Heart right ventricle (tissue), 16 donors: ENCODE results near the gene SHLD3. TPM values are rescaled to one million over a fixed set of nuclear protein-coding genes. Genes with fewer than 3 reads are reported as not detected.
"Not testable (repeated sequence)": the region's sequence is repeated elsewhere in the genome, so short reads cannot be mapped to it uniquely, and the experiment has no call there.

Source experiments
- ATAC-seq, 8 donors: fragments of 200-7000 bp; cut with Tn5 transposase; one replicate each; pipeline ENCODE4 v1.9.1; 2020; ENCODE audit warnings: mild to moderate bottlenecking in 8 of 8, moderate library complexity in 8 of 8, moderate number of reproducible peaks in 1 of 8
- DNase-seq, 2 donors: peaks; one replicate each; pipeline ENCODE4 v3.0.0-alpha.2; 2020
- H3K27ac ChIP-seq, 10 donors: fragments of 200-600 bp; sonication (generic) in 2 of 10; one replicate each; pipeline versions ENCODE4 v1.5.0 to v1.8.0; 2020 to 2022; ENCODE audit warnings: mild to moderate bottlenecking in 3 of 10
- H3K27me3 ChIP-seq, 7 donors: fragments of 200-600 bp; one replicate each; pipeline ENCODE4 v1.8.0; 2021 to 2022; ENCODE audit warnings: mild to moderate bottlenecking in 2 of 7
- H3K36me3 ChIP-seq, 9 donors: fragments of 200-600 bp; sonication (generic) in 1 of 9; one replicate each; pipeline versions ENCODE4 v1.5.0 to v1.8.0; 2020 to 2022; ENCODE audit warnings: mild to moderate bottlenecking in 2 of 9
- H3K4me1 ChIP-seq, 9 donors: fragments of 200-600 bp; sonication (generic) in 1 of 9; one replicate each; pipeline versions ENCODE4 v1.5.0 to v1.8.0; 2020 to 2022; ENCODE audit warnings: mild to moderate bottlenecking in 4 of 9
- H3K4me3 ChIP-seq, 10 donors: fragments of 200-600 bp; sonication (generic) in 2 of 10; one replicate each; pipeline versions ENCODE4 v1.5.0 to v1.8.0; 2020 to 2022; ENCODE audit warnings: mild to moderate bottlenecking in 7 of 10, moderate library complexity in 2 of 10
- H3K9me3 ChIP-seq, 11 donors: fragments of 200-600 bp in 10 of 11; sonication (generic) in 2 of 11; one replicate each; pipeline versions ENCODE4 v1.5.0 to v1.8.0; 2013 to 2022; ENCODE audit warnings: mild to moderate bottlenecking in 2 of 11, control low read depth in 1 of 11, moderate library complexity in 1 of 11
- CTCF ChIP-seq, 9 donors: fragments of 200-600 bp; sonication (generic) in 2 of 9; IDR thresholded peaks; one replicate each; pipeline versions ENCODE4 v1.5.0 to v1.8.0; 2021 to 2022; ENCODE audit warnings: antibody characterized with exemption in 9 of 9, mild to moderate bottlenecking in 5 of 9, moderate library complexity in 1 of 9
- WGBS, 2 donors: extraction: QIAGEN DNeasy Blood & Tissue Kit; methylation state at CpG; one replicate each; pipeline ENCODE4 v1.1.7; 2013; ENCODE audit warnings: inconsistent platforms in 1 of 2; 5-methylcytosine and 5-hydroxymethylcytosine counted together
- intact Hi-C, 10 donors: fragments of 100-400 bp; cut with DNase I; formaldehyde crosslinking; loops; one replicate each; pipeline versions ENCODE4 v1.11.1 to v1.14.2; 2022
- long read RNA-seq, 3 donors: library from polyadenylated mRNA; unstranded; transcript quantifications; one replicate each; pipeline ENCODE4 v2.0.0, GENCODE V29; 2020 to 2021
- polyA plus RNA-seq, 2 donors: library from polyadenylated mRNA; stranded (reverse); fragments of 200-250 nt; gene quantifications; one replicate each; pipeline ENCODE4 v1.2.3, GENCODE V29; 2013
- total RNA-seq, 10 donors: library from RNA; stranded (reverse); fragmentation: NEBNext Ultra II Directional in 3 of 10; extraction: Animal tissue kit (Norgen Biotek cat#: 25700) in 3 of 10; gene quantifications; one replicate each; pipeline versions ENCODE4 v1.2.1 to v1.2.4, GENCODE V29; 2021 to 2023
- donor health status: Arrhythmogenic right ventricular cardiomyopathy.
- donor health status: ischemic (EF 13 %, LVEDD 7.1; RV severe dilation, severe dysfunction).
- donor health status: healthy with polysubstance abuse.
- donor health status: DM: no; HTN: yes; CAD: no.
- donor health status: DM: no; HTN: no; CAD: no.
- donor health status: ischemic (EF 25% LVEDD 6.9; RV normal size, moderate dysfunction).
- donor health status: ischemic (EF 25% LVEDD 5.7; RV mildly dilated, moderate dysfunction).
- donor health status: healthy.
- donor health status: DM: yes; HTN: yes; CAD: no.
- donor health status: Ischemic cardiomyopathy.
- donor health status: ischemic (EF 35%, LVEDD 5.7; RV mildly dilated, moderate dysfunction).
- donor health status: nonischemic (EF 11% LVEDD 7.7; RV severe dilation, severe dysfunction).
- donor health status: DM: yes; HTN: yes; CAD: no.
- donor health status: PGD.
- donor health status: ischemic (EF 29% LVEDD 5.4; RV normal size, mild dysfunction).
- donor health status: nonischemic (EF 23%, LVEDD 6.1; RV moderate dilation, normal function).

Gene SHLD3, protein sequence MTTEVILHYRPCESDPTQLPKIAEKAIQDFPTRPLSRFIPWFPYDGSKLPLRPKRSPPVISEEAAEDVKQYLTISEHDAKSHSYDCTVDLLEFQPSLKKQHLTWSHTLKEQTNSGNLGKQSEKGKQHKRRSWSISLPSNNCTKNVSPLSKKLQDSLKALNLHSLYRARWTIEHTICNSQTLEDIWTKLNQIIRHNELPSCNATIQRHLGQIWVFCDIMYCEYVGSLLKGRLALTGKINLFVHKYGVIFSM
- total RNA-seq (1 to 10 TPM; 1.1 to 2.2 (median 1.8) TPM), polyA plus RNA-seq (1 to 10 TPM; 1.8 to 5.0 TPM)
- long read RNA-seq, donor 1, partial matches to known transcripts = 0 of 1 reads
- long read RNA-seq, donor 1, other reads (novel, unspliced or antisense) = 0 of 1 reads
- long read RNA-seq, donor 2 = 0 reads
- long read RNA-seq, donor 3, partial matches to known transcripts = 0 of 4 reads
- long read RNA-seq, donor 3, other reads (novel, unspliced or antisense) = 1 of 4 reads

- peak; percentile 60 to 88 for DNase-seq
- H3K9me3 ChIP-seq = no peaks in the 10 kb centered on the region
- peak within 1 kb of the TSS; percentile 72 to 94 (median 90) for H3K27ac ChIP-seq
- peak in 2 of 9 donors; percentile 6 to 7 for TF ChIP-seq CTCF (IDR thresholded peaks at IDR 0.05)
- H3K36me3 ChIP-seq = peaks cover 0 to 17% (median 4%) of the 10 kb centered on the region in 9 donors
- WGBS, 2 donors = 0% methylated on average over 36 of the region's 36 CpGs
- peaks cover 4 to 46% (median 39%) of the 10 kb centered on the region in 9 donors for H3K4me1 ChIP-seq
- ATAC-seq = peak; percentile 90 to 96 (median 92)
- H3K27me3 ChIP-seq = no peaks in the 10 kb centered on the region
- peak within 1 kb of the TSS; percentile 71 to 100 (median 87) for H3K4me3 ChIP-seq
- intact Hi-C loops = loop anchor here in 2 of 10 donors (5.0 to 10.0 kb wide), 2 partner anchors 63 to 300 kb away; partner anchors contain the start of genes CENPK (in 1 of the 2), ERBIN (in 1 of the 2) and PPWD1 (in 1 of the 2)
These were observed at the start of gene SHLD3, which contains the start of gene TRAPPC13 for GRCh38 chr5:65624571-65625555. Gene SHLD3, plus strand, starts transcription at chr5:65625027. Its CDS starts 4,561 bp downstream, at chr5:65629588. Gene TRAPPC13, plus strand, starts transcription at chr5:65625027. Its CDS starts 34 bp downstream, at chr5:65625061.

DNA sequence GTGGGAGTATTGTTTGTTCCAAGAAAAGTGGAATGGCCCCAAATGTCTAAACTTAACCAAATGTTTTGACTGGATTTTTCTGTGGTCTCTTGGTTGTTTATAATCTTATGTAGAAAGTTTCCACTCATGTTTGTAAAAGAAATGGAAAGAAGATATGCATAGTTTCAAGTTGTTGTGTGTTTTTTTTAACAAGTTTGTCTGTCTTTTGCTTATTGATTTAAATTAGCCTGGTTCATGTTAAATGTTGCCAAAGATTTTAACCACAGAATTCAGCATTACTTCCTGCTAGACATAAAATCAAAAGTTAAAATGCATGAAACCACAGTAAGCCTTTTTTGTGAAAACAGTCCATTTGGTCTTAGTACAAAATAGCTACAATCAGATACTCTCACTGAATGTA, 47.7 kb upstream of the SHLD3 start:
- Histone ChIP-seq H3K27ac (no peak overlapping the region), H3K9me3 (no peaks in the 10 kb centered on the region), H3K27me3 (no peaks in the 10 kb centered on the region), H3K36me3 (peaks cover 0 to 96% (median 36%) of the 10 kb centered on the region in 9 donors), H3K4me3 (no peak overlapping the region), H3K4me1 (peaks cover 0 to 3% (median 0%) of the 10 kb centered on the region in 9 donors)
- ATAC-seq (no peak), DNase-seq (no peak)
- TF ChIP-seq CTCF (IDR thresholded peaks at IDR 0.05) = no peak
- intact Hi-C loops = no loop called here

DNA sequence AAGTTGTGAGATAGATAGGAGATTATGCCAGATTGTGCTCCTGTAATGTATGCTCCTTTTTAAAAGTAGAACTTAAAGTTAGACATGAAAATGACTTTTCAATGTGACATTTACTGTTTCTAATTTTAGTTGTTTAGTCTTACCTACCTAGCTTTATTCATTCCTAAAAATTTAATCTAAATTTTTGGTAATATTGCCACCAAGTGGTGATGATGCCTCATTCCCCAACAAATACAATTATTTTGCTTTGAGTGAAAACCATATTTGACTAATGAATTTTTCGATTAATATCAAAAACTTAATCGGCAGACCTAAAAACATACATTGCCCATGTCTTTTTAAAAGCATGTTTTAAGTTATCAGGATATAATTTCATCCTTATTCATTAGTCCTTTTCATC, 36.1 kb upstream of the SHLD3 start:
- WGBS, 2 donors = 98% methylated on average over 2 of the region's 2 CpGs
- Histone ChIP-seq H3K4me3 (no peak overlapping the region), H3K27me3 (no peaks in the 10 kb centered on the region), H3K27ac (no peak overlapping the region), H3K36me3 (peaks cover 0 to 100% (median 51%) of the 10 kb centered on the region in 9 donors), H3K9me3 (no peaks in the 10 kb centered on the region), H3K4me1 (peaks cover 0 to 12% (median 0%) of the 10 kb centered on the region in 9 donors)
- DNase-seq = no peak
- TF ChIP-seq CTCF (IDR thresholded peaks at IDR 0.05) = no peak
- intact Hi-C loops = no loop called here
- ATAC-seq = no peak

- ATAC-seq, DNase-seq, intact Hi-C loops, H3K4me3 ChIP-seq, H3K27ac ChIP-seq, H3K27me3 ChIP-seq, H3K4me1 ChIP-seq: not testable (repeated sequence)
- Histone ChIP-seq H3K9me3 (peaks cover 0 to 13% (median 0%) of the 10 kb centered on the region in 11 donors), H3K36me3 (peaks cover 0 to 100% (median 60%) of the 10 kb centered on the region in 9 donors)
- 98 to 100% methylated on average over 1 of the region's 1 CpG for WGBS, 2 donors
These were observed 23.1 kb upstream of the SHLD3 start for GRCh38 chr5:65601761-65602160.
